ENCODE results near the gene ARHGEF28. TPM values are rescaled to one million over a fixed set of nuclear protein-coding genes. Genes with fewer than 3 reads are reported as not detected.

The ARHGEF28 gene
- total RNA-seq, 4 donors from 2014 or later, result 0.52 to 1.2 (median 0.98) TPM

- H3K27me3 ChIP-seq, result no peaks in the 10 kb centered on the region
- no peaks in the 10 kb centered on the region for H3K9me3 ChIP-seq
- ATAC-seq (no peak), DNase-seq (no peak)
- no peaks in the 10 kb centered on the region for H3K36me3 ChIP-seq
- TF ChIP-seq, protein P1, sequence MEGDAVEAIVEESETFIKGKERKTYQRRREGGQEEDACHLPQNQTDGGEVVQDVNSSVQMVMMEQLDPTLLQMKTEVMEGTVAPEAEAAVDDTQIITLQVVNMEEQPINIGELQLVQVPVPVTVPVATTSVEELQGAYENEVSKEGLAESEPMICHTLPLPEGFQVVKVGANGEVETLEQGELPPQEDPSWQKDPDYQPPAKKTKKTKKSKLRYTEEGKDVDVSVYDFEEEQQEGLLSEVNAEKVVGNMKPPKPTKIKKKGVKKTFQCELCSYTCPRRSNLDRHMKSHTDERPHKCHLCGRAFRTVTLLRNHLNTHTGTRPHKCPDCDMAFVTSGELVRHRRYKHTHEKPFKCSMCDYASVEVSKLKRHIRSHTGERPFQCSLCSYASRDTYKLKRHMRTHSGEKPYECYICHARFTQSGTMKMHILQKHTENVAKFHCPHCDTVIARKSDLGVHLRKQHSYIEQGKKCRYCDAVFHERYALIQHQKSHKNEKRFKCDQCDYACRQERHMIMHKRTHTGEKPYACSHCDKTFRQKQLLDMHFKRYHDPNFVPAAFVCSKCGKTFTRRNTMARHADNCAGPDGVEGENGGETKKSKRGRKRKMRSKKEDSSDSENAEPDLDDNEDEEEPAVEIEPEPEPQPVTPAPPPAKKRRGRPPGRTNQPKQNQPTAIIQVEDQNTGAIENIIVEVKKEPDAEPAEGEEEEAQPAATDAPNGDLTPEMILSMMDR (IDR thresholded peaks at IDR 0.05 in 4 of 5, conservative IDR thresholded peaks at IDR 0.05 in 1 of 5), result no peak
- intact Hi-C loops (cut with DNase I; ENCODE audit: low total_unique reads), result no loop called here
- H3K4me3 ChIP-seq, result no peak overlapping the region
- H3K4me1 ChIP-seq, result peaks cover 0 to 5% of the 10 kb centered on the region in 2 donors
- peak overlapping the region in 1 of 4 donors; percentile 5 for H3K27ac ChIP-seq
- in situ Hi-C loops (cut with MboI; ENCODE audit: low sequenced_read_pairs in 4 of 4), result no loop called here
Observed at GRCh38 chr5:73748510-73749400, 122.8 kb downstream of the ARHGEF28 start.

- Histone ChIP-seq H3K27ac (no peak overlapping the region), H3K4me1 (peaks cover 0 to 5% of the 10 kb centered on the region in 2 donors), H3K4me3 (no peak overlapping the region), H3K27me3 (no peaks in the 10 kb centered on the region), H3K9me3 (no peaks in the 10 kb centered on the region), H3K36me3 (no peaks in the 10 kb centered on the region)
- in situ Hi-C loops (cut with MboI; ENCODE audit: low sequenced_read_pairs in 4 of 4) (no loop called here), intact Hi-C loops (cut with DNase I; ENCODE audit: low total_unique reads) (no loop called here)
- no peak for DNase-seq
- TF ChIP-seq, protein P1 (IDR thresholded peaks at IDR 0.05 in 4 of 5, conservative IDR thresholded peaks at IDR 0.05 in 1 of 5), result no peak
- no peak for TF ChIP-seq POLR2A (IDR thresholded peaks at IDR 0.05)
- ATAC-seq, result no peak
Observed at GRCh38 chr5:73749485-73750270, 123.7 kb downstream of the ARHGEF28 start.

DNA sequence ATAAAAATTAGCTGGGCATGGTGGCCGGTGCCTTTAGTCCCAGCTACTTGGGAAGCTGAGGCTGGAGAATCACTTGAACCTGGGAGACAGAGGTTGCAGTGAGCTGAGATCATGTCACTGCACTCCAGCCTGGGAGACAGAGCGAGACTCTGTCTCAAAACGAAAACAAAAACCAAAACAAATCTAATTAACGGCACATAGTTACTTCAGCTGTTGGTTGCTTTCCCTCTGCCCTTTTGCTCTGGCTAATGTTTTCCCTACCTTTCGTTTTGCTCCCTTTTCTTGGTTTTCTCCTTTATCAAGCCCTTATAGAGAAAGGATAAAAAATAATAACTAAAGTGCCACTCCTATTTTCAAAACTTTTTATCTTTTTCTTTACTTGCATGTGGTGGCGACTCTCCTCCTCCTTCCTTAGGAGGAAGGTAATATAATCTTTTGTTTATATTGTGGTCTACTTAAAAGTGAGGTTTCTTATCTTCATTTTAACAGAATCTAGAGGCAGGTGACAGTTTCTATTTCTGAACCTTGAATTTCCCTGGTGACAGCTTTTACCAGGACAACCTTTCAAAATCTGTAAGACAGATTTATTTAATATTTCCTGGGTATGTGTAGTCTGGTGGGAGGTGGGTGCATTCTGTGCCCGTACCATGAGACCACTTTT, 125.4 kb downstream of the ARHGEF28 start:
- no peaks in the 10 kb centered on the region for H3K9me3 ChIP-seq
- intact Hi-C loops (cut with DNase I; ENCODE audit: low total_unique reads) (no loop called here), in situ Hi-C loops (cut with MboI; ENCODE audit: low sequenced_read_pairs in 4 of 4) (no loop called here)
- no peaks in the 10 kb centered on the region for H3K27me3 ChIP-seq
- TF ChIP-seq POLR2A (IDR thresholded peaks at IDR 0.05), result no peak
- TF ChIP-seq, protein P1 (IDR thresholded peaks at IDR 0.05 in 4 of 5, conservative IDR thresholded peaks at IDR 0.05 in 1 of 5), result no peak
- DNase-seq (no peak), ATAC-seq (no peak)
- H3K27ac ChIP-seq, result no peak overlapping the region
- no peaks in the 10 kb centered on the region for H3K36me3 ChIP-seq
- no peak overlapping the region for H3K4me3 ChIP-seq
- peaks cover 0 to 5% of the 10 kb centered on the region in 2 donors for H3K4me1 ChIP-seq

DNA sequence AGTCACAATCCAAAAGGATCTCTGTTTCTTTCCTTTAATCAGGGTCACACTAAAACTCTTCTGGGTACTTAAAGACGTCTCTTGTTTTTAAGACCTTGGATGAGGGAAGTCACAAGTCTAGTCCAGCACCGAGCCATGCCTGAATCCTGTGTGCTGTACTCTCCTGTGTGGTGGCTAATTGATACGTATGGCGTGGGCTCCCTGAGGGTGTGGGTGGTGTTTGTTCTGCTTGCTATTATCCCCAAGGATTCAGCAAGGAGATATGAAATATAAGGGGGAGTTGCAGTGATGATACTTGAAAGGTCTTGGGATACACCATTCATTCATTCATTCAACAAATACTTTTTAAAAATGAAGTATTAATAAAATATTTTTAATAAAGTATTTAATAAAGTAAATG, 128.3 kb downstream of the ARHGEF28 start:
- intact Hi-C loops (cut with DNase I; ENCODE audit: low total_unique reads), result no loop called here
- no peaks in the 10 kb centered on the region for H3K9me3 ChIP-seq
- no peaks in the 10 kb centered on the region for H3K36me3 ChIP-seq
- H3K27ac ChIP-seq, result no peak overlapping the region
- H3K4me1 ChIP-seq, result no peaks in the 10 kb centered on the region
- no peak for DNase-seq
- in situ Hi-C loops (cut with MboI; ENCODE audit: low sequenced_read_pairs in 4 of 4), result no loop called here
- H3K4me3 ChIP-seq, result no peak overlapping the region
- no peak for TF ChIP-seq POLR2A (IDR thresholded peaks at IDR 0.05)
- TF ChIP-seq, protein P1 (IDR thresholded peaks at IDR 0.05 in 4 of 5, conservative IDR thresholded peaks at IDR 0.05 in 1 of 5), result no peak
- H3K27me3 ChIP-seq, result no peaks in the 10 kb centered on the region
- ATAC-seq, result no peak
